H9 (cell line): ENCODE data around the gene SIK2. TPM values are rescaled to one million over a fixed set of nuclear protein-coding genes. Genes with fewer than 3 reads are reported as not detected.

Experiments used
- DNase-seq: peaks from one replicate; pipeline ENCODE4 v3.0.0-alpha.2; 2017
- H2AFZ ChIP-seq: one replicate; pipeline ENCODE4 v1.6.1; 2013; ENCODE audit warnings: mild to moderate bottlenecking, low read length, control low read depth, moderate library complexity
- H2AK5ac ChIP-seq: 2 replicates; pipeline ENCODE4 v1.6.1; 2013; ENCODE audit warnings: low read length, control low read depth, mixed read lengths; ENCODE audit not compliant: insufficient read length
- H2BK120ac ChIP-seq: one replicate; pipeline ENCODE4 v1.6.1; 2013; ENCODE audit warnings: low read depth, mild to moderate bottlenecking, low read length, control low read depth, inconsistent platforms; ENCODE audit not compliant: poor library complexity, severe bottlenecking
- H2BK12ac ChIP-seq: 2 replicates; pipeline ENCODE4 v1.6.1; 2013; ENCODE audit warnings: low read length, control low read depth, mixed read lengths, low read depth; ENCODE audit not compliant: insufficient read length
- H2BK15ac ChIP-seq: 2 replicates; pipeline ENCODE4 v1.6.1; 2013; ENCODE audit warnings: low read depth, low read length, control low read depth
- H2BK20ac ChIP-seq: one replicate; pipeline ENCODE4 v1.6.1; 2013; ENCODE audit warnings: low read depth, mild to moderate bottlenecking, low read length, control low read depth, inconsistent platforms; ENCODE audit not compliant: poor library complexity, severe bottlenecking
- H2BK5ac ChIP-seq: 2 replicates; pipeline ENCODE4 v1.6.1; 2013; ENCODE audit warnings: low read length, control low read depth, mixed read lengths; ENCODE audit not compliant: insufficient read length
- H3K14ac ChIP-seq: 2 replicates; pipeline ENCODE4 v1.6.1; 2013; ENCODE audit warnings: low read length, control low read depth; ENCODE audit not compliant: insufficient read depth
- H3K18ac ChIP-seq: 2 replicates; pipeline ENCODE4 v1.6.1; 2013; ENCODE audit warnings: low read depth, mild to moderate bottlenecking, mixed read lengths, low read length, control low read depth; ENCODE audit not compliant: insufficient read length
- H3K23ac ChIP-seq: 2 replicates; pipeline ENCODE4 v1.6.1; 2013; ENCODE audit warnings: low read length, control low read depth, mixed read lengths, low read depth; ENCODE audit not compliant: insufficient read length
- H3K23me2 ChIP-seq: 2 replicates; pipeline ENCODE4 v1.6.1; 2013; ENCODE audit warnings: low read depth, mild to moderate bottlenecking, mixed read lengths, low read length, control low read depth; ENCODE audit not compliant: insufficient read length, poor library complexity, severe bottlenecking
- H3K27ac ChIP-seq: 2 replicates; pipeline ENCODE4 v1.5.1; 2013; ENCODE audit warnings: low read length, control low read depth, mixed read lengths, low read depth; ENCODE audit not compliant: insufficient read length
- H3K27me3 ChIP-seq: 2 replicates; pipeline ENCODE4 v1.6.1; 2013; ENCODE audit warnings: low read length, control low read depth, inconsistent platforms; ENCODE audit not compliant: insufficient read depth
- H3K4ac ChIP-seq: 2 replicates; pipeline ENCODE4 v1.6.1; 2013; ENCODE audit warnings: low read depth, mild to moderate bottlenecking, control low read depth, inconsistent platforms, low read length, moderate library complexity
- H3K4me1 ChIP-seq: 2 replicates; pipeline ENCODE4 v1.6.1; 2013; ENCODE audit warnings: low read length, control low read depth, inconsistent platforms; ENCODE audit not compliant: insufficient read depth
- H3K4me2 ChIP-seq: 2 replicates; pipeline ENCODE4 v1.6.1; 2013; ENCODE audit warnings: low read length, control low read depth, mixed read lengths; ENCODE audit not compliant: insufficient read length, insufficient read depth
- H3K56ac ChIP-seq: 2 replicates; pipeline ENCODE4 v1.6.1; 2013; ENCODE audit warnings: low read depth, mild to moderate bottlenecking, mixed read lengths, low read length, control low read depth; ENCODE audit not compliant: insufficient read length
- H3K79me1 ChIP-seq: 2 replicates; pipeline ENCODE4 v1.6.1; 2013; ENCODE audit warnings: low read depth, mild to moderate bottlenecking, moderate library complexity, low read length, control low read depth, inconsistent platforms; ENCODE audit not compliant: insufficient read depth, poor library complexity, severe bottlenecking
- H3K79me2 ChIP-seq: 2 replicates; pipeline ENCODE4 v1.6.1; 2013; ENCODE audit warnings: low read length, control low read depth, inconsistent platforms; ENCODE audit not compliant: insufficient read depth
- H3K9ac ChIP-seq: 2 replicates; pipeline ENCODE4 v1.6.1; 2013; ENCODE audit warnings: low read length, control low read depth, mixed read lengths; ENCODE audit not compliant: insufficient read length; ENCODE audit errors: extremely low read depth
- H3K9me3 ChIP-seq: one replicate; pipeline ENCODE4 v1.6.1; 2013; ENCODE audit warnings: low read depth, low read length, inconsistent platforms; ENCODE audit not compliant: control insufficient read depth
- H3T11ph ChIP-seq: one replicate; pipeline ENCODE4 v1.6.1; 2013; ENCODE audit warnings: mild to moderate bottlenecking, low read length, control low read depth, inconsistent platforms
- H4K20me1 ChIP-seq: one replicate; pipeline ENCODE4 v1.6.1; 2013; ENCODE audit not compliant: control insufficient read depth, insufficient read length, insufficient read depth
- H4K5ac ChIP-seq: 2 replicates; pipeline ENCODE4 v1.6.1; 2013; ENCODE audit warnings: low read depth, mild to moderate bottlenecking, mixed read lengths, low read length, control low read depth; ENCODE audit not compliant: insufficient read length
- H4K8ac ChIP-seq: replicated peaks from 2 replicates; pipeline ENCODE4 v1.6.1; 2013; ENCODE audit warnings: low read length, control low read depth, mixed read lengths, low read depth; ENCODE audit not compliant: insufficient read length
- H4K91ac ChIP-seq: 2 replicates; pipeline ENCODE4 v1.6.1; 2013; ENCODE audit warnings: low read depth, mild to moderate bottlenecking, moderate library complexity, mixed read lengths, low read length, control low read depth; ENCODE audit not compliant: insufficient read length
- H3K27ac Mint-ChIP-seq, 3 experiments: 2 replicates in 2 of 3; 3 replicates in 1 of 3; pipeline ENCODE4 v1.8.0; 2020 to 2021; ENCODE audit warnings: mixed read lengths in 3 of 3, mild to moderate bottlenecking in 1 of 3, moderate library complexity in 1 of 3
- H3K27me3 Mint-ChIP-seq: 2 replicates; pipeline ENCODE4 v1.8.0; 2021; ENCODE audit warnings: low read depth, mild to moderate bottlenecking, moderate library complexity, mixed read lengths
- H3K36me3 Mint-ChIP-seq, 3 experiments: 2 replicates in 2 of 3; 3 replicates in 1 of 3; pipeline ENCODE4 v1.8.0; 2020 to 2021; ENCODE audit warnings: low read depth in 3 of 3, mixed read lengths in 3 of 3; ENCODE audit not compliant: insufficient read depth in 1 of 3
- H3K4me1 Mint-ChIP-seq, 2 experiments: 2 replicates each; pipeline ENCODE4 v1.8.0; 2020; ENCODE audit warnings: mixed read lengths in 2 of 2
- H3K4me3 Mint-ChIP-seq, 2 experiments: 2 replicates in 1 of 2; 3 replicates in 1 of 2; pipeline ENCODE4 v1.8.0; 2020 to 2021; ENCODE audit warnings: mild to moderate bottlenecking in 2 of 2, mixed read lengths in 2 of 2, moderate library complexity in 1 of 2
- H3K9me3 Mint-ChIP-seq, 2 experiments: 2 replicates in 1 of 2; 3 replicates in 1 of 2; pipeline ENCODE4 v1.8.0; 2020; ENCODE audit warnings: mild to moderate bottlenecking in 2 of 2, mixed read lengths in 2 of 2, moderate library complexity in 1 of 2
- CTCF ChIP-seq: fragments of 200-600 bp; sonication (generic); conservative IDR thresholded peaks from 3 replicates; pipeline ENCODE4 v1.8.0; 2021; ENCODE audit warnings: antibody characterized with exemption, mild to moderate bottlenecking
- WGBS: extraction: QIAGEN DNeasy Blood & Tissue Kit; methylation state at CpG from one replicate; pipeline ENCODE4 v1.1.7; 2013; ENCODE audit warnings: missing lambda C conversion rate, low lambda C conversion rate, mixed read lengths; ENCODE audit not compliant: insufficient read length; ENCODE audit errors: extremely low coverage; 5-methylcytosine and 5-hydroxymethylcytosine counted together
- total RNA-seq: library from RNA; stranded (reverse); gene quantifications from 2 replicates; pipeline ENCODE4 v1.2.1, GENCODE V29; 2021

The SIK2 gene
- total RNA-seq, 1 experiment from 2014 or later = 7.5 TPM

- Histone ChIP-seq H2AK5ac (no peak overlapping the region), H3K27ac (no peak overlapping the region), H4K8ac (no peak overlapping the region), H3K4ac (no peak overlapping the region), H3K9me3 (no peaks in the 10 kb centered on the region), H3K9ac (no peak overlapping the region), H2AFZ (no peak overlapping the region), H3K4me1 (no peaks in the 10 kb centered on the region), H4K5ac (no peak overlapping the region), H3K27me3 (no peaks in the 10 kb centered on the region), H3K56ac (no peak overlapping the region), H3K14ac (no peak overlapping the region), H3K23me2 (no peaks in the 10 kb centered on the region), H3K23ac (no peak overlapping the region), H2BK120ac (no peak overlapping the region), H3K79me1 (no peaks in the 10 kb centered on the region), H4K20me1 (no peaks in the 10 kb centered on the region), H3K4me2 (no peak overlapping the region), H2BK5ac (no peak overlapping the region), H4K91ac (no peak overlapping the region), H3K79me2 (no peaks in the 10 kb centered on the region), H2BK20ac (no peak overlapping the region), H3T11ph (no peak overlapping the region), H3K18ac (no peak overlapping the region), H2BK15ac (no peak overlapping the region), H2BK12ac (no peak overlapping the region)
- TF ChIP-seq CTCF = no peak
- peaks cover 1% of the 10 kb centered on the region; the same call in 1 of the 2 replicates for H3K27me3 Mint-ChIP-seq
- no peak overlapping the region for H3K27ac Mint-ChIP-seq
- no peaks in the 10 kb centered on the region for H3K36me3 Mint-ChIP-seq
- no peaks in the 10 kb centered on the region for H3K9me3 Mint-ChIP-seq
- H3K4me3 Mint-ChIP-seq = no peak overlapping the region
- H3K4me1 Mint-ChIP-seq = peaks cover 4 to 11% of the 10 kb centered on the region in 2 experiments
- no peak for DNase-seq
- no CpG with 5 or more reads among the region's 4 CpGs for WGBS
Measured at GRCh38 chr11:111577821-111578220, 24.4 kb upstream of the SIK2 start.
